PC-3 (cell line): Measurements from ENCODE around the gene SLC19A2. TPM values are rescaled to one million over a fixed set of nuclear protein-coding genes. Genes with fewer than 3 reads are reported as not detected.

ENCODE experiments used
- ATAC-seq: fragments of 200-7000 bp; cut with Tn5 transposase; 2 replicates; pipeline ENCODE4 v1.9.1; 2020; ENCODE audit warnings: mild to moderate bottlenecking, moderate library complexity
- BruUV-seq: library from RNA; stranded (reverse); fragments of 400-500 nt; replicated peaks from 2 replicates; lab custom pipeline; 2021; lab: Mats Ljungman, UMichigan
- CTCF ChIA-PET: fragments of 300-600 bp; sonication (Branson Sonifier 250); formaldehyde crosslinking; loops from one replicate; lab custom pipeline; 2022; ENCODE audit warnings: antibody characterized with exemption; lab: Charles Lee
- POLR2A ChIA-PET: fragments of 300-600 bp; sonication (Branson Sonifier 250); formaldehyde crosslinking; loops from one replicate; lab custom pipeline; 2022; ENCODE audit warnings: antibody characterized with exemption; ENCODE audit not compliant: unreplicated experiment; lab: Charles Lee
- DNase-seq: peaks from one replicate; pipeline ENCODE4 v3.0.0-alpha.2; 2015
- H2AFZ ChIP-seq: fragments of 300-600 bp; sonication (generic); 2 replicates; pipeline ENCODE4 v1.6.0; 2016; ENCODE audit warnings: antibody characterized with exemption, low read length
- H3F3A ChIP-seq: fragments of 300-600 bp; sonication (generic); one replicate; pipeline ENCODE4 v1.6.0; 2017; ENCODE audit warnings: antibody characterized with exemption, low read length, control low read depth, mild to moderate bottlenecking; ENCODE audit not compliant: unreplicated experiment
- H3K27ac ChIP-seq: fragments of 300-600 bp; sonication (generic); 2 replicates; pipeline ENCODE4 v1.5.1; 2016; ENCODE audit warnings: mild to moderate bottlenecking, low read length
- H3K27me3 ChIP-seq: fragments of 300-600 bp; sonication (generic); 2 replicates; pipeline ENCODE4 v1.6.1; 2016; ENCODE audit warnings: low read length, mixed read lengths
- H3K36me3 ChIP-seq: fragments of 300-600 bp; sonication (generic); 2 replicates; pipeline ENCODE4 v1.6.1; 2016; ENCODE audit warnings: low read depth, mixed run types, low read length, mixed read lengths
- H3K4me1 ChIP-seq: fragments of 300-600 bp; sonication (generic); 2 replicates; pipeline ENCODE4 v1.5.1; 2016; ENCODE audit warnings: low read length; ENCODE audit not compliant: insufficient read depth
- H3K4me2 ChIP-seq: fragments of 300-600 bp; sonication (generic); 2 replicates; pipeline ENCODE4 v1.6.0; 2016; ENCODE audit warnings: low read length
- H3K4me3 ChIP-seq: fragments of 300-600 bp; sonication (generic); 2 replicates; pipeline ENCODE4 v1.5.1; 2016; ENCODE audit warnings: mild to moderate bottlenecking, low read length, mixed read lengths
- H3K79me2 ChIP-seq: fragments of 300-600 bp; sonication (generic); 2 replicates; pipeline ENCODE4 v1.6.1; 2017; ENCODE audit warnings: low read length, mixed read lengths
- H3K9ac ChIP-seq: fragments of 300-600 bp; sonication (generic); 2 replicates; pipeline ENCODE4 v1.6.0; 2016; ENCODE audit warnings: mild to moderate bottlenecking, low read length
- H3K9me2 ChIP-seq: fragments of 300-600 bp; sonication (generic); replicated peaks from 2 replicates; pipeline ENCODE4 v1.6.1; 2016; ENCODE audit warnings: mixed run types, low read length, mixed read lengths
- H3K9me3 ChIP-seq: fragments of 300-600 bp; sonication (generic); 2 replicates; pipeline ENCODE4 v1.6.1; 2016; ENCODE audit warnings: low read length, mixed read lengths
- H4K20me1 ChIP-seq: fragments of 300-600 bp; sonication (generic); 2 replicates; pipeline ENCODE4 v1.6.1; 2016; ENCODE audit warnings: low read length, mixed read lengths
- EZH2 ChIP-seq: fragments of 300-600 bp; sonication (generic); IDR thresholded peaks from one replicate; pipeline ENCODE4 v1.6.1; 2017; ENCODE audit warnings: antibody characterized with exemption, mild to moderate bottlenecking, low read length; ENCODE audit not compliant: unreplicated experiment
- EZH2phosphoT487 ChIP-seq: fragments of 300-600 bp; sonication (generic); IDR thresholded peaks from 2 replicates; pipeline ENCODE4 v1.6.1; 2018; ENCODE audit warnings: mild to moderate bottlenecking, antibody characterized with exemption, low read length, borderline replicate concordance
- intact Hi-C: fragments of 100-400 bp; cut with micrococcal nuclease; formaldehyde crosslinking; loops from 2 replicates; pipeline ENCODE4 v1.9.0; 2023
- total RNA-seq: library from RNA; depleted of rRNA; stranded (reverse); fragments of >200 nt; gene quantifications from 2 replicates; pipeline ENCODE4 v1.2.3, GENCODE V29; 2014
- TF ChIP-seq, protein P1 (sequence below): fragments of 300-600 bp; sonication (generic); conservative IDR thresholded peaks from 2 replicates; pipeline ENCODE4 v1.5.1; 2017; ENCODE audit warnings: antibody characterized with exemption, low read depth, mild to moderate bottlenecking, low read length

The SLC19A2 gene
- total RNA-seq, 1 experiment from 2014 or later: 11.0 TPM

DNA sequence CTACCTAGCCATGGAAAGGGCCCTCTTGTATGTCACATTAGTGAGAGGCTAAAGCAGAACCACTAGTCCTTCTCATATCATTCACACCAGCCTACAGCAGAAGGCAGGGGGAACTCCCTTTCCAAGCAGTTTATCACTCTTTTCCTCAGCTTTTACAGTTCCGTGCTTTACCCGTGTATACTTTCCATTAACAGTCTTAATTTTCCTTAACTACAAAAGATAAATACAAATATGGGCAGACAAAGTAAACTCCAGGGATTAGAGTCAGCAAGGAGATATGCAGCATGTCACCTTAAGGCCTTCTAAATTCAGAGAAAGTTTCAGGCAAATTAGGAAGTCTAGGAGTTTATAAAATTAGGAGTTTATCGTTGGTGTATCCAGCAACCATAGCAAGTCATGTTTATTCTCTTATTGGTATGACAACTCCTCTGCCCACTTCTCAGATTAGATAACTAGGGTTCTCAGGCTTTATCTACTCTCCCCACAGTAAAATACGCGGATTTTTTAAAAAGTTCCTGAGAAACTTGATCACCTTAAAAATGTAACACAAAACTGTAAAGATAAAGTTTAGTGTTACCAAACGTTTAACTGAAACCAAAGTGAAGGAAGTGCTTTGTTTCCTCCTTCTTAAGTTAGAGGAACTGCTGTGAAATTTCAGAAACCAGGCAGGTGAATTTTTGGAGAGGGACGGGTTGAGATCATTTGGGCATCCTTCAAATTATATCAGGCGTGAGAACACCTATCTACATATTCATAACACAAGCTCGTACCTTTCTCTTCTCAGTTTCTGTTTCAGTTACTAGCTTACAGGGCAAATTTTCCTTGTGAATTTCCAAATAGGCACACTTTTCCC lies 42.7 kb upstream of the SLC19A2 start:
- Histone ChIP-seq H3K4me2 (peak overlapping the region; percentile 76), H3K4me3 (peak overlapping the region; percentile 47), H3F3A (no peaks in the 10 kb centered on the region), H2AFZ (peak overlapping the region; percentile 19; the same call in 1 of the 2 replicates), H3K27me3 (no peaks in the 10 kb centered on the region), H3K9ac (no peak overlapping the region), H3K27ac (peak overlapping the region; percentile 18), H3K9me3 (no peaks in the 10 kb centered on the region), H4K20me1 (no peaks in the 10 kb centered on the region), H3K9me2 (no peaks in the 10 kb centered on the region), H3K36me3 (no peaks in the 10 kb centered on the region), H3K4me1 (peaks cover 45% of the 10 kb centered on the region), H3K79me2 (no peaks in the 10 kb centered on the region)
- BruUV-seq: no TSS peak
- ChIA-PET POLR2A (interaction anchor here (0.6 to 1.3 kb wide), 4 partner anchors 11 to 895 kb away, joined by 3 to 6 read pairs (median 4); partner anchors contain the start of gene SLC19A2), CTCF (interaction anchor here (0.6 kb wide), 1 partner anchor 30 kb away, joined by 6 read pairs; no protein-coding TSS in a partner anchor)
- intact Hi-C loops: loop anchor here (1.0 to 5.0 kb wide), 5 partner anchors 11 to 900 kb away; partner anchors contain the start of genes BLZF1 and NME7
- DNase-seq: no peak
- TF ChIP-seq, protein P1, sequence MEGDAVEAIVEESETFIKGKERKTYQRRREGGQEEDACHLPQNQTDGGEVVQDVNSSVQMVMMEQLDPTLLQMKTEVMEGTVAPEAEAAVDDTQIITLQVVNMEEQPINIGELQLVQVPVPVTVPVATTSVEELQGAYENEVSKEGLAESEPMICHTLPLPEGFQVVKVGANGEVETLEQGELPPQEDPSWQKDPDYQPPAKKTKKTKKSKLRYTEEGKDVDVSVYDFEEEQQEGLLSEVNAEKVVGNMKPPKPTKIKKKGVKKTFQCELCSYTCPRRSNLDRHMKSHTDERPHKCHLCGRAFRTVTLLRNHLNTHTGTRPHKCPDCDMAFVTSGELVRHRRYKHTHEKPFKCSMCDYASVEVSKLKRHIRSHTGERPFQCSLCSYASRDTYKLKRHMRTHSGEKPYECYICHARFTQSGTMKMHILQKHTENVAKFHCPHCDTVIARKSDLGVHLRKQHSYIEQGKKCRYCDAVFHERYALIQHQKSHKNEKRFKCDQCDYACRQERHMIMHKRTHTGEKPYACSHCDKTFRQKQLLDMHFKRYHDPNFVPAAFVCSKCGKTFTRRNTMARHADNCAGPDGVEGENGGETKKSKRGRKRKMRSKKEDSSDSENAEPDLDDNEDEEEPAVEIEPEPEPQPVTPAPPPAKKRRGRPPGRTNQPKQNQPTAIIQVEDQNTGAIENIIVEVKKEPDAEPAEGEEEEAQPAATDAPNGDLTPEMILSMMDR: no peak
- TF ChIP-seq EZH2phosphoT487 (no peak), EZH2 (no peak)
- peak; percentile 6; the same call in 1 of the 2 replicates for ATAC-seq

DNA sequence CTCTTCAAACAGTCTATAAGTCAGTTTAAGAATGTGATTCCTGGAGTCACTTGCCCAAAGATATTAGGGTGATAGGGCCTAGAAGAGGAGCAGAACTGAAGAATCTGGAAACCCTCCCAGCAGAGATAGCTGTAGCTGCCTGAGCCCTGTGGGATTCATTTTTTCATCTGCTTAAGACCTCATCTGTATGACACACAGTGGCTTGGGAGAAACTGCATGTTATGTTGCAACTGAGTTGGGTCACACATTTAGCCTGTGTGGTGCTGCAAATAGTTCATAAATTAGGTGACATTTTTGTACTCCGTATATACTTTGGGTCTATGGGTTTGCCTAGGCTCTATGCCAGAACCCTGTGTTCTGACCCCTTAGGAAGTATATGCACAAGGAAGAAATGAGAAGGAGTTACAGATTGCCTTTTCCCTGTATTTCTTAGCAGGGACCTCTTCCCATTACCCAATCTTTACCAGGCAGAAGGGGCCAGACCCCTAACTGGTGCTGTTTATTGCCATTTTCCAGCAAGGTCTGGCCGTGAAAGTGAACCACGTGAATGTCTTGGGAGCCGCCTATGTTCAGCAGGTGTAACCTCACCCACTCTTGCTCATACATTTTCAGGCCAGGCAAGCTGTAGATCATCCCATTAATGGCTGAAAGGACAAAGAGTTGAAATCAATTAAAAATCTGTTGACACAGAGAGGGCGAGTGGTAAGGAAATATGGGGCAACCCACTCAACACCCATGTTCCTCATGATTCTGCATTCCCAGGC lies 41.9 kb upstream of the SLC19A2 start:
- H3K9me2 ChIP-seq: no peaks in the 10 kb centered on the region
- no peaks in the 10 kb centered on the region for H3K79me2 ChIP-seq
- no TSS peak for BruUV-seq
- TF ChIP-seq EZH2phosphoT487: no peak
- no peak for TF ChIP-seq EZH2
- TF ChIP-seq, protein P1: no peak
- H3K4me3 ChIP-seq: no peak overlapping the region
- H3K27ac ChIP-seq: no peak overlapping the region
- DNase-seq: peak; percentile 28
- no peaks in the 10 kb centered on the region for H3K27me3 ChIP-seq
- H2AFZ ChIP-seq: no peak overlapping the region
- intact Hi-C loops: loop anchor here (1.0 to 5.0 kb wide), 3 partner anchors 13 to 899 kb away; partner anchors contain the start of genes BLZF1 and NME7
- no peaks in the 10 kb centered on the region for H3F3A ChIP-seq
- H3K9ac ChIP-seq: no peak overlapping the region
- no peak overlapping the region; the same call in 1 of the 2 replicates for H3K4me2 ChIP-seq
- no peaks in the 10 kb centered on the region for H4K20me1 ChIP-seq
- no peaks in the 10 kb centered on the region for H3K36me3 ChIP-seq
- ChIA-PET CTCF (no interaction called here), POLR2A (no interaction called here)
- no peak for ATAC-seq
- peaks cover 45% of the 10 kb centered on the region for H3K4me1 ChIP-seq
- H3K9me3 ChIP-seq: no peaks in the 10 kb centered on the region
